SK-N-SH treated with all-trans-retinoic acid at 6 μM for 48 hours (cell line): ENCODE results near the gene ACO1.

Experiments
- ATAC-seq: fragments of 200-7000 bp; cut with Tn5 transposase; 3 replicates; pipeline ENCODE4 v1.9.1; 2020; ENCODE audit warnings: mild to moderate bottlenecking, moderate library complexity
- ARNTL ChIP-seq: fragments of 450-650 bp; formaldehyde crosslinking; IDR thresholded peaks from 2 replicates; pipeline ENCODE4 v1.5.0; 2020; ENCODE audit warnings: low read depth, mild to moderate bottlenecking, moderate library complexity, borderline replicate concordance
- GLIS3 ChIP-seq: fragments of 250-450 bp; sonication (Bioruptor Pico); IDR thresholded peaks from 2 replicates; pipeline ENCODE4 v1.5.0; 2020; ENCODE audit warnings: mild to moderate bottlenecking, moderate library complexity
- ISL1 ChIP-seq: fragments of 250-450 bp; sonication (Bioruptor Pico); IDR thresholded peaks from 2 replicates; pipeline ENCODE4 v2.1.2; 2022; ENCODE audit warnings: mild to moderate bottlenecking, moderate library complexity
- OSR1 ChIP-seq: fragments of 250-450 bp; sonication (Bioruptor Pico); IDR thresholded peaks from 2 replicates; pipeline ENCODE4 v1.8.0; 2022; ENCODE audit warnings: moderate library complexity, mild to moderate bottlenecking, inconsistent platforms
- POU6F1 ChIP-seq: fragments of 250-450 bp; sonication (Bioruptor Pico); IDR thresholded peaks from 2 replicates; pipeline ENCODE4 v1.8.0; 2021; ENCODE audit warnings: low read depth, mild to moderate bottlenecking, moderate library complexity, borderline replicate concordance
- PPARA ChIP-seq: fragments of 250-450 bp; sonication (Bioruptor Pico); IDR thresholded peaks from 2 replicates; pipeline ENCODE4 v1.5.0; 2020; ENCODE audit warnings: mild to moderate bottlenecking, borderline replicate concordance
- RARB ChIP-seq: fragments of 250-450 bp; sonication (Bioruptor Pico); IDR thresholded peaks from 2 replicates; pipeline ENCODE4 v1.8.0; 2021; ENCODE audit warnings: mild to moderate bottlenecking, moderate library complexity
- TCF4 ChIP-seq: fragments of 250-450 bp; sonication (Bioruptor Pico); IDR thresholded peaks from 2 replicates; pipeline ENCODE4 v1.8.0; 2021; ENCODE audit warnings: mild to moderate bottlenecking, moderate library complexity, borderline replicate concordance
- ZC3H10 ChIP-seq: fragments of 250-450 bp; sonication (Bioruptor Pico); IDR thresholded peaks from 2 replicates; pipeline ENCODE4 v1.5.1; 2021; ENCODE audit warnings: mild to moderate bottlenecking, moderate library complexity
- ZFP3 ChIP-seq: fragments of 250-450 bp; sonication (Bioruptor Pico); IDR thresholded peaks from 2 replicates; pipeline ENCODE4 v1.5.0; 2020; ENCODE audit warnings: mild to moderate bottlenecking, moderate library complexity
- ZFP30 ChIP-seq: fragments of 450-650 bp; formaldehyde crosslinking; IDR thresholded peaks from 2 replicates; pipeline ENCODE4 v1.5.0; 2022; ENCODE audit warnings: mild to moderate bottlenecking, moderate library complexity
- ZNF565 ChIP-seq: fragments of 450-650 bp; formaldehyde crosslinking; conservative IDR thresholded peaks from 2 replicates; pipeline ENCODE4 v1.5.0; 2020; ENCODE audit warnings: low read depth, mild to moderate bottlenecking, moderate library complexity
- ZNF70 ChIP-seq: fragments of 450-650 bp; formaldehyde crosslinking; IDR thresholded peaks from 2 replicates; pipeline ENCODE4 v1.5.0; 2020; ENCODE audit warnings: mild to moderate bottlenecking, moderate library complexity
- ZNF8 ChIP-seq: fragments of 450-650 bp; formaldehyde crosslinking; IDR thresholded peaks from 2 replicates; pipeline ENCODE4 v1.5.0; 2020; ENCODE audit warnings: mild to moderate bottlenecking, moderate library complexity
- TF ChIP-seq, protein P1 (sequence below): fragments of 250-450 bp; sonication (Bioruptor Pico); IDR thresholded peaks from 2 replicates; pipeline ENCODE4 v1.5.0; 2020; ENCODE audit warnings: mild to moderate bottlenecking, moderate library complexity
- TF ChIP-seq, protein P2 (sequence below): fragments of 250-450 bp; sonication (Bioruptor Pico); IDR thresholded peaks from 2 replicates; pipeline ENCODE4 v1.8.0; 2020; ENCODE audit warnings: mild to moderate bottlenecking, moderate library complexity, borderline replicate concordance

ACO1 gene

DNA sequence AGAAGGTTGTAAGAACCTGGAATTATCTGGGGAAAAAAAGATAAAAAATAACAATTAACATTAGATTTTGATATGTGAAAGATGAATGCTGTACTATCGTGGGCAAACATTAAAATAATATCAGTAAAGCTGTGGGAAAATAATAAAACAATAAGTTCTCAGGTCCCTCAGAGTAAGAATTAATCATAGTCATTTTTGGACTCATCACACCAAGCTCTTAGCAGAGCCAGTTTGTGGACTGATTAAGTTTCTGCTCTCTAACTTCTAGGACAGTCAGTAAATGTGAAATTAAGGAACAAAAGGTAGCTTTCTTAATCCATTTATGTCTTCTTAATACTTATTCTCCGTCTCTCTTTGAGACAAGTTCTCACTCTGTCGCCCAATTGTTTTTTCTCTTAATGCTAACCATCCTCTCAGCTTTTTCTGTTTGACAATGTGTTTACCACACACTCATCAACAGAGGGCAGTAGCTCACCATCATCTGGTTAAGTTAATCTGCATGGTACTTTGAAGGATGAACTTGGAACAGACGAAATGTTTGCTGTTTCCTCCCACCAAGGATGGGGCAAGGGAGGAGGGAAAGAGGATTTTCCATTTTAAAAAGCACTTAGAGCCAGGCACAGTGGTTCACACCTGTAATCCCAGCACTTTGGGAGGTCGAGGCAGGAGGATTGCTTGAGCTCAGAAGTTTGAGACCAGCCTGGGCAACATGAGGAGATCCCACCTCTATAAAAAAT, 5.3 kb upstream of the ACO1 start (continued):
- TF ChIP-seq, protein P1, sequence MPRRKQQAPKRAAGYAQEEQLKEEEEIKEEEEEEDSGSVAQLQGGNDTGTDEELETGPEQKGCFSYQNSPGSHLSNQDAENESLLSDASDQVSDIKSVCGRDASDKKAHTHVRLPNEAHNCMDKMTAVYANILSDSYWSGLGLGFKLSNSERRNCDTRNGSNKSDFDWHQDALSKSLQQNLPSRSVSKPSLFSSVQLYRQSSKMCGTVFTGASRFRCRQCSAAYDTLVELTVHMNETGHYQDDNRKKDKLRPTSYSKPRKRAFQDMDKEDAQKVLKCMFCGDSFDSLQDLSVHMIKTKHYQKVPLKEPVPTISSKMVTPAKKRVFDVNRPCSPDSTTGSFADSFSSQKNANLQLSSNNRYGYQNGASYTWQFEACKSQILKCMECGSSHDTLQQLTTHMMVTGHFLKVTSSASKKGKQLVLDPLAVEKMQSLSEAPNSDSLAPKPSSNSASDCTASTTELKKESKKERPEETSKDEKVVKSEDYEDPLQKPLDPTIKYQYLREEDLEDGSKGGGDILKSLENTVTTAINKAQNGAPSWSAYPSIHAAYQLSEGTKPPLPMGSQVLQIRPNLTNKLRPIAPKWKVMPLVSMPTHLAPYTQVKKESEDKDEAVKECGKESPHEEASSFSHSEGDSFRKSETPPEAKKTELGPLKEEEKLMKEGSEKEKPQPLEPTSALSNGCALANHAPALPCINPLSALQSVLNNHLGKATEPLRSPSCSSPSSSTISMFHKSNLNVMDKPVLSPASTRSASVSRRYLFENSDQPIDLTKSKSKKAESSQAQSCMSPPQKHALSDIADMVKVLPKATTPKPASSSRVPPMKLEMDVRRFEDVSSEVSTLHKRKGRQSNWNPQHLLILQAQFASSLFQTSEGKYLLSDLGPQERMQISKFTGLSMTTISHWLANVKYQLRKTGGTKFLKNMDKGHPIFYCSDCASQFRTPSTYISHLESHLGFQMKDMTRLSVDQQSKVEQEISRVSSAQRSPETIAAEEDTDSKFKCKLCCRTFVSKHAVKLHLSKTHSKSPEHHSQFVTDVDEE: no peak

GRCh38 chr9:32380944-32381343, 3.5 kb upstream of the ACO1 start:
- ATAC-seq: no peak
- TF ChIP-seq GLIS3: no peak
- TF ChIP-seq ZFP3 (CRISPR knock-in tag): no peak
- TF ChIP-seq ARNTL (CRISPR knock-in tag): no peak
- no peak for TF ChIP-seq ZNF8 (CRISPR knock-in tag)
- TF ChIP-seq OSR1 (CRISPR knock-in tag): no peak
- TF ChIP-seq TCF4 (CRISPR knock-in tag): no peak
- no peak for TF ChIP-seq ZNF70 (CRISPR knock-in tag)
- TF ChIP-seq POU6F1 (CRISPR knock-in tag): no peak
- TF ChIP-seq PPARA (CRISPR knock-in tag): no peak

DNA sequence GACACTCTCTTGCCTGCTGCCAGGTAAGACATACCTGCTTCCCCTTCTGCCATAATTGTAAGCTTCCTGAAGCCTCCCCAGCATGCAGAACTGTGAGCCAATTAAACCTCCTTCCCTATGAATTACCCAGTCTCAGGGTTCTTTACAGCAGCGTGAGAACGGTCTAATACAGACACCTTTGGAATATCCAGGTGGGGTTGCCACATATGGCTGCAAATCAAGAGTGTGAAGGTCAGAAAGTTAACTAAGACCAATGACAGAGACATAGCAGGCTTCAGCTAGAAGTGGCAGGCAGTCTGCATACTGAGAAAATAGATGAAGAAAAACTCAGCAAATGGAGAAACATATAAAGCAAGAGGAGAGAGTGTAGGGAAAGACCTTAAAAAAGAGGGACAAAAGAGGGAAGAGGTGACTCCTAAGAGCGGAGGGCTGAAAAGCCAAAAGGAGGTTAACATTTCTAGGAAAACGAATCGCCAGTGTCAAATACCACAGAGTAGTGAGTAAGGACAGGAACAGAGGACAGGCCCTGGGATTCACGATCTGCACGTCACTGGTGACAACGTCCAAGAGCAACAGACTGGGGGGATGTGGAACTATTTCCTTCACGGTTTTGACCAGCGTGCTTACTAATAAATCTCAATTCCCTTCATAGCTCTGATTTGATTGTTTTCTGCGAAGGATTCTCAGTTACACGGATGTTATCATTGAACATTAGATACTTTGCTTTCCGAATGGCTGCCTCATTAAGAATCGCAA, 1.7 kb upstream of the ACO1 start:
- no peak for TF ChIP-seq RARB (CRISPR knock-in tag)
- TF ChIP-seq ZNF565: no peak
- TF ChIP-seq, protein P1: no peak
- TF ChIP-seq, protein P2, sequence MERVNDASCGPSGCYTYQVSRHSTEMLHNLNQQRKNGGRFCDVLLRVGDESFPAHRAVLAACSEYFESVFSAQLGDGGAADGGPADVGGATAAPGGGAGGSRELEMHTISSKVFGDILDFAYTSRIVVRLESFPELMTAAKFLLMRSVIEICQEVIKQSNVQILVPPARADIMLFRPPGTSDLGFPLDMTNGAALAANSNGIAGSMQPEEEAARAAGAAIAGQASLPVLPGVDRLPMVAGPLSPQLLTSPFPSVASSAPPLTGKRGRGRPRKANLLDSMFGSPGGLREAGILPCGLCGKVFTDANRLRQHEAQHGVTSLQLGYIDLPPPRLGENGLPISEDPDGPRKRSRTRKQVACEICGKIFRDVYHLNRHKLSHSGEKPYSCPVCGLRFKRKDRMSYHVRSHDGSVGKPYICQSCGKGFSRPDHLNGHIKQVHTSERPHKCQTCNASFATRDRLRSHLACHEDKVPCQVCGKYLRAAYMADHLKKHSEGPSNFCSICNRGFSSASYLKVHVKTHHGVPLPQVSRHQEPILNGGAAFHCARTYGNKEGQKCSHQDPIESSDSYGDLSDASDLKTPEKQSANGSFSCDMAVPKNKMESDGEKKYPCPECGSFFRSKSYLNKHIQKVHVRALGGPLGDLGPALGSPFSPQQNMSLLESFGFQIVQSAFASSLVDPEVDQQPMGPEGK: no peak
- TF ChIP-seq PPARA (CRISPR knock-in tag): no peak
- no peak for TF ChIP-seq ZNF8 (CRISPR knock-in tag)
- TF ChIP-seq ISL1: no peak
- no peak for TF ChIP-seq ZC3H10 (CRISPR knock-in tag)
- TF ChIP-seq ZFP3 (CRISPR knock-in tag): no peak
- no peak for TF ChIP-seq ZFP30
- no peak for TF ChIP-seq POU6F1 (CRISPR knock-in tag)

More for the DNA sequence above, 1.7 kb upstream of the ACO1 start:
- no peak for ATAC-seq
